Smooth muscle cell of the coronary artery (primary cell): ENCODE data around the gene GLIPR1L2. TPM values are rescaled to one million over a fixed set of nuclear protein-coding genes. Genes with fewer than 3 reads are reported as not detected.

Source experiments
- total RNA-seq: library from RNA; depleted of rRNA; stranded (reverse); fragments of >200 nt; gene quantifications from 2 replicates; pipeline ENCODE4 v1.2.3, GENCODE V29; 2014; ENCODE audit warnings: low replicate concordance

The GLIPR1L2 gene
- 0.23 and 0.38 TPM in 2 replicates for total RNA-seq

GRCh38 chr12:75390899-75391538, at the start of gene GLIPR1L2:
GLIPR1L2 (plus strand) TSS chr12:75391089; CDS start chr12:75391117, 28 bp downstream.

GRCh38 chr12:75480469-75480949, 89.6 kb downstream of the GLIPR1L2 start, which contains the start of gene GLIPR1:
GLIPR1 (plus strand) TSS chr12:75480755; CDS start chr12:75480881, 126 bp downstream.

Other genes with a start within 250 kb of the GLIPR1L2 start
- under 0.01 TPM in 1 of 2 replicates, not detected in the other for gene KCNC2, start 181.2 kb upstream of the GLIPR1L2 start, total RNA-seq
- 5.0 and 5.9 TPM in 2 replicates for gene CAPS2, start 60.8 kb upstream of the GLIPR1L2 start, total RNA-seq
- gene GLIPR1L1, start 56.4 kb upstream of the GLIPR1L2 start, total RNA-seq, result not detected in 2 replicates
- 18.0 and 86.0 TPM in 2 replicates for gene GLIPR1, start 89.7 kb downstream of the GLIPR1L2 start, total RNA-seq
- gene KRR1, start 120.5 kb downstream of the GLIPR1L2 start, total RNA-seq, result 13.5 and 23.5 TPM in 2 replicates